Fibroblast of peridontal ligament (primary cell): ENCODE data around the gene KIAA0753.

ENCODE experiments used
- DNase-seq: peaks from one replicate; pipeline ENCODE4 v3.0.0-alpha.2; 2010; ENCODE audit errors: extremely low read depth

KIAA0753 gene

GRCh38 chr17:6641247-6641863, 844 bp upstream of the KIAA0753 start:
- DNase-seq: no peak

DNA sequence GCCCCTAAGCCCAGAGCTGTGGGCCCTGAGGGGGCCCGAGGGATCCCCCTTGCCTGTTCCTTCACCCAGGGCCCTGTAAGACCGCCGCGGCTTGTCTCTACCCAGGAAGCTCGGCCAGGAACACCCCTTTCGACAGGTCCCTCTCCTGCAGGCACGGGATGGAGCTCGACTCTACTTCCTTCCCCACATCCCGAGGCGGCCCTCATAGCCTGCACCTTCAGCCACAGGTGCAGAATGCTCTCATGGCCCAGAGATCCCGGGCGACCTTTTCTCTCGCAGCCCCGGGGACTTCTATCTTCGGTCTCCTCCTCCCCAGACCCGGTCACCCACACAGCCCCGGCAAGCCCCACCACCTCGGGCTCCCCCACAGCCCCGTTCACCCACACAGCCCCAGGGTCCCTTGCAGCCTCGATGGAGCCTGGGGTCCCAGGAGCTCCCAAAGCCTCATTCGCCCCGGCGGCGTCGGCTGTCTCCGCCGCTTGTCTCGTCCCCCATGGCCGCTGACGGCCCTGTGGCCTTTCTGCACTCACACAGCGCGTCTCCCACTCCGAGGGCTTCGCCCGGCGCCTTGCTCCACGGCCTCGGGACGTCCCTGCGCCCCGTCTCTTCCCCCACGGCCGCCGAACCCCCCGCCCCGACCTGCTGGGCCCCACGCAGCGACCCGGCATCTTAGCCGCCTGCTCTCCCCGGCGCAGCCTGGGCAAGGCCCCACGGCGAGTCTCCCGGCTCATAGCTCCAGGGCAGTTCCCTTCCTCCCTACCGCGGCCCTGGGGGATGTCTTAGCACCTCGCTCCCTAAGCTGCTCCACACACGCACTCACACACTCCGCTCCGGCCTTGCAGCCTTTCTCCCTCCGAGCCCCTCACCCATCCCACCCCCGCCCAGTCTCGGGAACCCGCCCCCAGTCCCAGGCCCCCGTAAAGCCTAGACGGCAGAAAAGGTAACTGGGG, 650 bp downstream of the KIAA0753 start:
- peak; percentile 36 for DNase-seq

GRCh38 chr17:6639014-6639585, 1.4 kb downstream of the KIAA0753 start:
- no peak for DNase-seq

- no peak for DNase-seq
Observed at GRCh38 chr17:6638046-6638908, 2.2 kb downstream of the KIAA0753 start.

GRCh38 chr17:6637458-6637840, 3.1 kb downstream of the KIAA0753 start:
- no peak for DNase-seq

GRCh38 chr17:6636616-6637457, 3.7 kb downstream of the KIAA0753 start:
- DNase-seq: no peak

GRCh38 chr17:6636105-6636504, 4.4 kb downstream of the KIAA0753 start:
- no peak for DNase-seq

DNA sequence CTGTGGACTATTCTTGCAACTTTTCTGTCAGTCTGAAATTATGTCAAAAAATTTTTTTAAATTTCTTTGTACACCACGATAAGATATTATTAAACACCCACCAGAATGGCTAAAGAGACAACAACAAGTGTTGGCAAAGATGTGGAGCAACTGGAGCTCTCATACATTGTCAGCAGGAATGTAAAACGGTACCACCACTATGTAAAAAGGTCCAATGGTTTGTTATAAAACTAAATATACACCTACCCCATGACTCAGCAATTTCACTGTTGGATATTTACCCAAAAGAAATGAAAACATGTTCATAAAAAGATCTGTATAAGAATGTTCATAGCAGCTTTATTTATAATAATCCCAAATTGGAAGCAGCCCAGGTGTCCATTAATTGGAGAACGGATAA, 7.2 kb downstream of the KIAA0753 start:
- no peak for DNase-seq

- no peak for DNase-seq
Observed at GRCh38 chr17:6632530-6632929, 8.0 kb downstream of the KIAA0753 start.

- no peak for DNase-seq
Observed at GRCh38 chr17:6630390-6630789, 10.1 kb downstream of the KIAA0753 start.

- DNase-seq: peak; percentile 30
Observed at GRCh38 chr17:6627019-6627418, 13.5 kb downstream of the KIAA0753 start.

DNA sequence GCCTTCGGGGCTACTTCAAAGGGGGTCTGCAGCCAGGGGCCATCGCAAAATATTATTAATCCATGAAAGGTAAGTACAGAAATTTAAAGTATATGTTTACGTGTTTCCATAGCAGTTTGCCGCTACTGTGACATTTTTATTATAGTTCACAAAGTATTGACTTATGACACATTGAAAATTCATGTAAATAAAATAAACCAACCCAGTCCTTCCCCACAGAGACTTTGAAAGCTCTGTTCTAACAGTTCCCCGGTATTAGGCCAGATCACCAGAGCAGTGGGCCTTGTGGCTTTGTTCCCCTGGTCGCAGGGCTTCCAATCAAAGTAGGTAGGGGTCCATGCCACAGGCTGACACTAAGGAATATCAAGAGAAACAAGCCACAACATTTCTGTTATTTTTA, 13.9 kb downstream of the KIAA0753 start:
- DNase-seq: no peak

DNA sequence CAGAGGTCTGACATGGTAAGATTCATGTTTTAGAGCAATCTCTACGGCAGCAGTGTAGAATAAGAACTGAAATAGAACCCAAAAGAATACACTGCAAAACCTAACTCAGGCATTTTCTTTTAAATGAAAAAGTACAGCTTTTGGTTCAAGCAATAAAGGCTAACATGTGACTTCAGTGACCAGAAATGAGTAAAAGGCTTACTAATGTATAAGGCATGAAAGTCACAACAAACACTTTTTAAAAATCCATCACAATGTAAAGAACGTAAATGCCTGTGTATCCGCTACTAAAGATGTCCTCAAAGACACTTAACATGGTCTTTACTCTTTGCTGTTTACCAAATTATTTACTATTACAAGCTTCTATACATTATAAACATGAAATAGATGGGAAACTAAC, 16.6 kb downstream of the KIAA0753 start:
- DNase-seq: peak; percentile 24

- no peak for DNase-seq
Observed at GRCh38 chr17:6611231-6611630, 29.3 kb downstream of the KIAA0753 start.

GRCh38 chr17:6610011-6610410, 30.5 kb downstream of the KIAA0753 start:
- DNase-seq: no peak

DNA sequence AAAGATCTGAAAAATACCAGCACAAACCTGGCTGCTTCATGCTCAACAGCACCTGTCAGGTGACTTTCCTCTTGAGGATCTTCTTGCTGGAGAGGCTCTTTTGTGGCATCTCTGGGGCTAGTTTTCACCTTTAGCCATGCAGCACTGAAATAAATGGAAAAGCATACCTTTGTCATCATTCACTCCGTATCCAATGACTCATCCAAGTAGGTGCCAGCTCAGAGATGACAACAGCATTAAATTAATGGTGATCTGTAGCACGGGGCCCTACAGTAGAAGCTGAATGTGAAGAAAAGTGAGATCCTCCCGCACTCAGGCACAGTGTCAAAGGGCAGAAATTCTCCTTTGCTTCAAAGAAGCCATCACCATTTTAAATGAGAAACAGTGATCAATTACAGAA, 32.2 kb downstream of the KIAA0753 start:
- no peak for DNase-seq

DNA sequence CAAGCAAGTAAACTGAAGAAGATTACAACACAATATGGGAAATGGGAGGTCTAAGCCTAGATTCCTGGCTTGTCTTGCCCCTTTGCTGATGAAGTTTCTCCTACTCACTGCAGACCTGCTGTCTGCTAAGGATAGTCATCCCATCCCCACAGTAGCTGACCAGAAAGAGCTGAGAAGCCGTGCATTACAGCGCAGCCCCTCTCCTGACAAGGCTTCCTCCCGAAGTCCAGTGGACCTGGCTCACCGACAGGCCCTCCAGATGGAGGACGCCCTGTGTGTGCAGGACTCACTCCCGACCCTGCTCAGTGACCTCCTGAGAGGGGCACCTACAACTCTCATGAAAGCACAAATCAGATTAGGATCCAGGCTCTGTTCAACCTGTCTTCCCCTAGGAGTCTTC, 35.4 kb downstream of the KIAA0753 start:
- DNase-seq: no peak

DNA sequence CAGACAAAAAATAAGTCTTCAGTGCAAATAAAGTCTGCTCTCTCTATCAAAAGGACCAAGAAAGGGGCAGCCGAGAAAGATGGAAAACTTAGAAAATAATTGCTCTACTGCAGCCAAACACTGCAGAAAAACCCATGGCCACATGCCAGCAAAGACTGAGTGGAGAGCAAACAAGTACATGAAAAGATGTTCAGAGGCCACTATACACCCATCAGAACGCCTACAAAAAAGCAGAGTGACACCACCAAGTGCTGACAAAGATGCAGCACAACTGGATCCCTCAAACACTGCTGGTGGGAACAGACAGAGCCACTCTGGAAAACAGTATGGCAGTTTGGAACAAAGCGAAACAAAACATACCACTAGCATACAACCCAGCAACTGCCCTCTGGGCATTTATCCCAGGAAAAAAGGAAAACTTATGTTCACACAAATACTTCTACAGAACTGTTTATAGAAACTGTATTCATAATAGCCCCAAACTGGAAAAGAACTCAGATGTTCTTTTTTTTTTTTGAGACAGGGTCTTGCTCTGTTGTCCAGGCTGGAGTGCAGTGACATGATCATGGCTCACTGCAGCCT, 36.7 kb downstream of the KIAA0753 start:
- DNase-seq: peak; percentile 55

- no peak for DNase-seq
Observed at GRCh38 chr17:6602141-6602540, 38.4 kb downstream of the KIAA0753 start.

GRCh38 chr17:6599364-6599763, 41.1 kb downstream of the KIAA0753 start:
- DNase-seq: peak; percentile 48

- no peak for DNase-seq
Observed at GRCh38 chr17:6597727-6598126, 42.8 kb downstream of the KIAA0753 start.
